Fibroblast of the aortic adventitia (primary cell): ENCODE data around the gene TCF12. TPM values are rescaled to one million over a fixed set of nuclear protein-coding genes. Genes with fewer than 3 reads are reported as not detected.

Experiments used
- DNase-seq: peaks from one replicate; pipeline ENCODE4 v3.0.0-alpha.2; 2010; ENCODE audit warnings: low read depth
- H3K4me3 ChIP-seq: 2 replicates; pipeline ENCODE4 v1.5.1; 2011; ENCODE audit warnings: low read depth, mild to moderate bottlenecking, control low read depth, low read length, moderate library complexity
- CTCF ChIP-seq: IDR thresholded peaks from 2 replicates; pipeline ENCODE4 v1.5.1; 2011; ENCODE audit warnings: mild to moderate bottlenecking, low read length, control low read depth, inconsistent platforms; ENCODE audit not compliant: insufficient read depth
- total RNA-seq: library from RNA; depleted of rRNA; stranded (reverse); fragments of >200 nt; gene quantifications from 2 replicates; pipeline ENCODE4 v1.2.3, GENCODE V29; 2012; ENCODE audit warnings: low replicate concordance

TCF12 gene
- 89.2 and 137 TPM in 2 replicates for total RNA-seq

GRCh38 chr15:56918046-56918938, at the start of gene TCF12:
Gene TCF12, plus strand, starts transcription at chr15:56918644. Its CDS starts 1,270 bp downstream, at chr15:56919914.
- H3K4me3 ChIP-seq = peak within 1 kb of the TSS; percentile 87
- peak; percentile 36 for TF ChIP-seq CTCF
- peak; percentile 95 for DNase-seq

- TF ChIP-seq CTCF = peak; percentile 48
Observed at GRCh38 chr15:56869573-56869972, 48.9 kb upstream of the TCF12 start.

GRCh38 chr15:56871185-56871584, 47.3 kb upstream of the TCF12 start:
- no peak overlapping the region for H3K4me3 ChIP-seq
- DNase-seq = peak; percentile 79
- TF ChIP-seq CTCF = no peak

More at GRCh38 chr15:56869573-56869972, 48.9 kb upstream of the TCF12 start:
- H3K4me3 ChIP-seq = no peak overlapping the region
- peak; percentile 32 for DNase-seq

- DNase-seq = peak; percentile 53
- no peak for TF ChIP-seq CTCF
- no peak overlapping the region for H3K4me3 ChIP-seq
Observed at GRCh38 chr15:56871867-56872266, 46.6 kb upstream of the TCF12 start.

- no peak for TF ChIP-seq CTCF
- DNase-seq = no peak
- no peak overlapping the region for H3K4me3 ChIP-seq
Observed at GRCh38 chr15:56877255-56877970, 41.0 kb upstream of the TCF12 start.

GRCh38 chr15:56879502-56879901, 38.9 kb upstream of the TCF12 start:
- DNase-seq = no peak
- no peak for TF ChIP-seq CTCF
- H3K4me3 ChIP-seq = no peak overlapping the region
